MCF 10A (cell line): ENCODE data around the gene NUP210L. TPM values are rescaled to one million over a fixed set of nuclear protein-coding genes. Genes with fewer than 3 reads are reported as not detected.

Experiments
- BruUV-seq: library from RNA; stranded (reverse); fragments of 400-500 nt; replicated peaks from 2 replicates; lab custom pipeline; 2021; lab: Mats Ljungman, UMichigan
- CTCF ChIA-PET: fragments of 300-600 bp; sonication (Branson Sonifier 250); formaldehyde crosslinking; extraction: SDS; loops from one replicate; lab custom pipeline; 2021; ENCODE audit warnings: antibody characterized with exemption, inconsistent platforms; lab: Yijun Ruan, JAX
- POLR2A ChIA-PET: fragments of 300-600, 350-650 bp; sonication (Branson Sonifier 250); formaldehyde crosslinking; extraction: SDS; loops from one replicate; lab custom pipeline; 2020; ENCODE audit warnings: antibody characterized with exemption, inconsistent platforms; lab: Yijun Ruan, JAX
- DNase-seq: peaks from one replicate; pipeline ENCODE4 v3.0.0-alpha.2; 2018; ENCODE audit not compliant: unreplicated experiment
- H3K27ac Mint-ChIP-seq: one replicate; pipeline ENCODE4 v1.8.0; 2022; ENCODE audit warnings: mild to moderate bottlenecking, low read depth, mixed read lengths; ENCODE audit not compliant: unreplicated experiment
- H3K27me3 Mint-ChIP-seq: one replicate; pipeline ENCODE4 v1.8.0; 2022; ENCODE audit warnings: mixed read lengths; ENCODE audit not compliant: insufficient read depth, unreplicated experiment
- H3K36me3 Mint-ChIP-seq: one replicate; pipeline ENCODE4 v1.8.0; 2022; ENCODE audit warnings: mild to moderate bottlenecking, moderate library complexity, mixed read lengths; ENCODE audit not compliant: insufficient read depth, unreplicated experiment
- H3K4me1 Mint-ChIP-seq: one replicate; pipeline ENCODE4 v1.8.0; 2022; ENCODE audit warnings: mixed read lengths; ENCODE audit not compliant: insufficient read depth, unreplicated experiment
- H3K4me3 Mint-ChIP-seq: one replicate; pipeline ENCODE4 v1.8.0; 2022; ENCODE audit warnings: mild to moderate bottlenecking, moderate library complexity, mixed read lengths; ENCODE audit not compliant: unreplicated experiment
- H3K9me3 Mint-ChIP-seq: one replicate; pipeline ENCODE4 v1.8.0; 2022; ENCODE audit warnings: mixed read lengths; ENCODE audit not compliant: unreplicated experiment
- CTCF ChIP-seq: fragments of 200-600 bp; IDR thresholded peaks from one replicate; pipeline ENCODE4 v1.8.0; 2022; ENCODE audit warnings: antibody characterized with exemption, mild to moderate bottlenecking; ENCODE audit not compliant: unreplicated experiment
- intact Hi-C: fragments of 100-400 bp; cut with micrococcal nuclease; formaldehyde crosslinking; loops from 2 replicates; pipeline ENCODE4 v1.14.1; 2022
- total RNA-seq: library from RNA; stranded (reverse); gene quantifications from 2 replicates; pipeline ENCODE4 v1.2.3, GENCODE V29; 2022

Gene NUP210L
- total RNA-seq, 1 experiment from 2014 or later, result 0.05 TPM

- Mint-ChIP-seq H3K9me3 (no peaks in the 10 kb centered on the region), H3K4me1 (peaks cover 33% of the 10 kb centered on the region), H3K36me3 (peaks cover 55% of the 10 kb centered on the region), H3K27me3 (no peaks in the 10 kb centered on the region), H3K4me3 (peak within 1 kb of the TSS; percentile 90), H3K27ac (peak within 1 kb of the TSS; percentile 98)
- DNase-seq, result peak; percentile 100
- intact Hi-C loops, result loop anchor here (1.0 kb wide), 2 partner anchors 192 to 282 kb away; partner anchors contain the start of gene HAX1
- no peak for TF ChIP-seq CTCF
- ChIA-PET POLR2A (interaction anchor here (0.6 to 13.2 kb wide), 77 partner anchors 10 to 1030 kb away, joined by 3 to 358 read pairs (median 5); partner anchors contain the start of genes CHTOP, CREB3L4, CRTC2 and DENND4B), CTCF (interaction anchor here (0.6 to 7.8 kb wide), 6 partner anchors 14 to 418 kb away, joined by 3 to 80 read pairs (median 4); partner anchors contain the start of genes GATAD2B and JTB)
- no TSS peak for BruUV-seq
Observed at GRCh38 chr1:153990468-153991150, 164.3 kb downstream of the NUP210L start, which contains the start of gene RPS27. TSS of gene RPS27 (plus strand) at chr1:153990762. CDS start at chr1:153990797, 35 bp downstream.

- ChIA-PET CTCF (interaction anchor here (0.6 to 7.8 kb wide), 31 partner anchors 11 to 504 kb away, joined by 3 to 80 read pairs (median 5); partner anchors contain the start of genes CREB3L4, DENND4B, GATAD2B and JTB), POLR2A (interaction anchor here (0.7 to 13.2 kb wide), 11 partner anchors 12 to 416 kb away, joined by 3 to 358 read pairs (median 15); partner anchors contain the start of genes CREB3L4, CRTC2, DENND4B and GATAD2B)
- Mint-ChIP-seq H3K27ac (no peak overlapping the region), H3K27me3 (no peaks in the 10 kb centered on the region), H3K9me3 (no peaks in the 10 kb centered on the region), H3K4me3 (no peak overlapping the region), H3K4me1 (peaks cover 44% of the 10 kb centered on the region), H3K36me3 (peaks cover 32% of the 10 kb centered on the region)
- TF ChIP-seq CTCF, result no peak
- no TSS peak for BruUV-seq
- intact Hi-C loops, result loop anchor here (2.0 to 5.0 kb wide), 4 partner anchors 29 to 370 kb away; partner anchors contain the start of genes CRTC2, DENND4B, GATAD2B and S100A14
- no peak for DNase-seq
Observed at GRCh38 chr1:153987621-153988020, 167.3 kb downstream of the NUP210L start.

- intact Hi-C loops, result loop anchor here (1.0 to 5.0 kb wide), 13 partner anchors 19 to 477 kb away; partner anchors contain the start of genes CREB3L4, CRTC2, DENND4B and GATAD2B
- no TSS peak for BruUV-seq
- DNase-seq, result peak; percentile 96
- Mint-ChIP-seq H3K4me1 (peaks cover 32% of the 10 kb centered on the region), H3K27ac (peak within 1 kb of the TSS; percentile 78), H3K4me3 (peak within 1 kb of the TSS; percentile 87), H3K9me3 (no peaks in the 10 kb centered on the region), H3K27me3 (no peaks in the 10 kb centered on the region), H3K36me3 (peaks cover 25% of the 10 kb centered on the region)
- POLR2A ChIA-PET, result interaction anchor here (0.5 to 13.2 kb wide), 40 partner anchors 8 to 475 kb away, joined by 3 to 358 read pairs (median 4); partner anchors contain the start of genes CHTOP, CREB3L4, CRTC2 and DENND4B
- CTCF ChIA-PET, result interaction anchor here (0.6 to 7.8 kb wide), 59 partner anchors 9 to 1480 kb away, joined by 3 to 80 read pairs (median 5); partner anchors contain the start of genes CREB3L4, CRTC2, DENND4B and GATAD2B
- TF ChIP-seq CTCF, result no peak
Observed at GRCh38 chr1:153985941-153986761, 168.7 kb downstream of the NUP210L start, which contains the start of gene RAB13. TSS of gene RAB13 (minus strand) at chr1:153986339. CDS start at chr1:153986236, 103 bp downstream.
